Left lung (tissue), 10 donors: ENCODE results near the gene SLIT3. TPM values are rescaled to one million over a fixed set of nuclear protein-coding genes. Genes with fewer than 3 reads are reported as not detected.

Source experiments
- ATAC-seq: fragments of 200-7000 bp; cut with Tn5 transposase; one replicate; pipeline ENCODE4 v1.9.1; 2020; ENCODE audit warnings: moderate library complexity
- DNase-seq, 4 donors: peaks; one replicate each; pipeline ENCODE4 v3.0.0-alpha.2; 2013 to 2020
- H3K27ac ChIP-seq, 2 donors: fragments of 200-600 bp; sonication (generic) in 1 of 2; one replicate each; pipeline versions ENCODE4 v1.5.0 to v1.8.0; 2020 to 2021
- H3K27me3 ChIP-seq, 2 donors: fragments of 200-600 bp; sonication (generic) in 1 of 2; one replicate each; pipeline versions ENCODE4 v1.5.0 to v1.8.0; 2020 to 2021
- H3K36me3 ChIP-seq, 2 donors: fragments of 200-600 bp; sonication (generic) in 1 of 2; one replicate each; pipeline versions ENCODE4 v1.5.0 to v1.8.0; 2020 to 2021
- H3K4me1 ChIP-seq, 2 donors: fragments of 200-600 bp; one replicate each; pipeline ENCODE4 v1.8.0; 2021
- H3K4me3 ChIP-seq, 2 donors: fragments of 200-600 bp; sonication (generic) in 1 of 2; one replicate each; pipeline versions ENCODE4 v1.5.0 to v1.8.0; 2020 to 2021; ENCODE audit warnings: mild to moderate bottlenecking in 1 of 2
- H3K9me3 ChIP-seq, 2 donors: fragments of 200-600 bp; sonication (generic) in 1 of 2; one replicate each; pipeline versions ENCODE4 v1.5.0 to v1.8.0; 2020 to 2021
- CTCF ChIP-seq, 2 donors: fragments of 200-600 bp; sonication (generic) in 1 of 2; IDR thresholded peaks; one replicate each; pipeline versions ENCODE4 v1.5.0 to v1.8.0; 2021; ENCODE audit warnings: antibody characterized with exemption in 2 of 2
- intact Hi-C, 2 donors: fragments of 100-400 bp; cut with DNase I; formaldehyde crosslinking; loops; one replicate each; pipeline versions ENCODE4 v1.11.2 to v1.14.2; 2022
- polyA plus RNA-seq, 6 donors: library from polyadenylated mRNA; unstranded; fragments of 120-200 nt; gene quantifications; one replicate each; pipeline ENCODE4 v1.2.1, GENCODE V29; 2013; ENCODE audit not compliant: insufficient read length in 6 of 6
- total RNA-seq, 2 donors: library from RNA; stranded (reverse); fragmentation: NEBNext Ultra II Directional; extraction: Animal tissue kit (Norgen Biotek cat#: 25700); gene quantifications; one replicate each; pipeline ENCODE4 v1.2.1, GENCODE V29; 2021
- donor health status: DM: no; HTN: yes; CAD: no.
- donor health status: DM: no; HTN: no; CAD: no.

SLIT3 gene
- total and polyA plus RNA-seq, 8 donors = 37.6 to 77.1 (median 45.9) TPM

GRCh38 chr5:169039592-169039991 lies 261.3 kb downstream of the SLIT3 start:
- H3K36me3 ChIP-seq = no peaks in the 10 kb centered on the region
- ATAC-seq (no peak), DNase-seq (no peak)
- H3K27me3 ChIP-seq = peaks cover 0 to 4% of the 10 kb centered on the region in 2 donors
- H3K9me3 ChIP-seq = no peaks in the 10 kb centered on the region
- no peak overlapping the region for H3K4me3 ChIP-seq
- H3K4me1 ChIP-seq = no peaks in the 10 kb centered on the region
- no peak for TF ChIP-seq CTCF (IDR thresholded peaks at IDR 0.05)
- H3K27ac ChIP-seq = no peak overlapping the region
- intact Hi-C loops = no loop called here

DNA sequence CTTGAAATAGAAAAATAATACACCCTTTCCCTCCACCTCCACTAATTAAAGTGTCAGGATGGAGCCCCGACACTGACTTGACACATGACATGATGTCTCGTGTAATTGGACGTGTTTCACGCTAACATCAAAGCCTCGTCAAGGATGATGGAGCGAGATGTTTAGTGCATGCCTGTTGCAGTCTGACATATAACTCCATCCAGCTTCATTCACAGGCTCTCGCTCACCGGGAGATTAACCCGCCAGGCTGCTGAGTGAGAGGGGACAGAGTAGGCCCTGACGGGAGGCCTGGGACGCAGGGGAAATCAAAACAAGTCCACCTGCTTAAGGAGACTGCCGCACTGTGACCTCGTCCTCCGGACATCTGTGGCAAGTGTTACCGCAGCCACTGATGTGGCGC lies 263.5 kb downstream of the SLIT3 start:
- no peak for TF ChIP-seq CTCF (IDR thresholded peaks at IDR 0.05)
- intact Hi-C loops = no loop called here
- DNase-seq (peak in 1 of 4 donors; percentile 55), ATAC-seq (no peak)
- no peaks in the 10 kb centered on the region for H3K9me3 ChIP-seq
- no peaks in the 10 kb centered on the region for H3K4me1 ChIP-seq
- no peak overlapping the region for H3K27ac ChIP-seq
- no peaks in the 10 kb centered on the region for H3K36me3 ChIP-seq
- H3K4me3 ChIP-seq = no peak overlapping the region
- H3K27me3 ChIP-seq = peaks cover 0 to 4% of the 10 kb centered on the region in 2 donors

DNA sequence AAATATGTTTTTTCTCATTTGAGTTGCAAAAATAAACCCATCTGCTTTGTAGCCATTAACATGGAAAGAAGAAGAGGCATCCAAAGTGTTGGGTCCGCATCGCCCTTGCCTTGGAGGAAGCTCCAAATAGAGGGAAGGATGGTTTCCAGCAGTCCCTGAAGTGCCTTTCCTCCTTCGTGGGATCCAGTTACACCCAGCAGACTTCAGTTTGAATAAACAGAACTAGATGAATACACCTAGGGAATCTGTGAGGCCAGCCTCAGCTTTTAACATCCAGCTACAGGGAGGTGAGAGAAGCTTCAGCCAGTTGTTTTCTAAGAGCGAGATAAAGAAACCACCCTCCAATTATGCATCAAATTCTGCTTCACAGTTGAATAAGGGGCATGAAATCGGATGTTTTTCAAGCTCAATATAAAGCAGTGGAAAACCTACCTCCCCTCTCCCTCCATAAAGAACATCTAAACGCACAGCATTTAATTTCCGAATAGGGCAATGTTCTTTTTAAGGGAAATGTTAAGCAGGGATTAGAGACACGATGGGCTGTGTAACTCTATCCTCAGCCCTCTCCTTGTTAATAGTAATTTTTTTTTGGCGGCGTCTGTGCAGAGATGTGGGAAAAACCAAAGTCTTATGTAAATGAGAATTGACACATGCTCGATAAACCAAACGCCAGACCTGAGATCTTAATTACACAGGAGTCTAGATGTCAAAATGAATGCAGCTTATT lies 264.7 kb downstream of the SLIT3 start:
- ATAC-seq = no peak
- Histone ChIP-seq H3K27me3 (peaks cover 0 to 4% of the 10 kb centered on the region in 2 donors), H3K27ac (no peak overlapping the region), H3K36me3 (no peaks in the 10 kb centered on the region), H3K4me3 (no peak overlapping the region), H3K4me1 (no peaks in the 10 kb centered on the region), H3K9me3 (no peaks in the 10 kb centered on the region)
- TF ChIP-seq CTCF (IDR thresholded peaks at IDR 0.05) = no peak
- DNase-seq = no peak
- intact Hi-C loops = no loop called here

DNA sequence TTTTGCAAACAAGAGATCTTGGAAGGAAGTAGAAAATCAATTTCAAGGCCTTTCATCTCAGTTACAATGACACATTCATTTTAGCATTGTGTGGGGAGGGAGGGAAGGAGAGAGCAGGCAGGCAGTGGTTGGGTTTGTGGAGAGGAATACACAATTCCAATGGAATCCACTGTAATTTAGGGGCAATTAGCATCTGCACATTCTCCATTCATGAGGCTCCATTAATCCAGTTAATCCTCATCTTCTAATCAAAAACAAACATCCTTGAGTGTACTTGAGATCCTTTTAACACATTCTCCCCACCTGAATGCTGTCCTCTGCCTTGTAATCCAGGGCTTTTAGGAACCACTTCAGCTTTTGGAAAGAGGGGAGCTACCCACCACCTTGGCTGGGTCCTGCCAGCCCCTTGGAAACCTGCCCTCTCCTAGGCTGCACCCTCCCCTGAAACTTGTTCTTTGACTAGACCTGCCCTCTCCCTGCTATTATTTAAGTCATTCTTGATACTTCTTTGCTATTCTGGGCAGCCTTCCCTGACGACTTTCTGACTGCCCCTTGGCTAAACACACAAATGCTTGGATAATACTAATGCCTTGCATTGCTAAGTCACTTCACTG lies 271.2 kb downstream of the SLIT3 start:
- TF ChIP-seq CTCF (IDR thresholded peaks at IDR 0.05) = no peak
- H3K4me1 ChIP-seq = peaks cover 0 to 8% of the 10 kb centered on the region in 2 donors
- DNase-seq (peak in 2 of 4 donors; percentile 19 to 45), ATAC-seq (peak; percentile 76)
- H3K27me3 ChIP-seq = no peaks in the 10 kb centered on the region
- H3K4me3 ChIP-seq = no peak overlapping the region
- no peak overlapping the region for H3K27ac ChIP-seq
- H3K36me3 ChIP-seq = no peaks in the 10 kb centered on the region
- no peaks in the 10 kb centered on the region for H3K9me3 ChIP-seq
- intact Hi-C loops = no loop called here

DNA sequence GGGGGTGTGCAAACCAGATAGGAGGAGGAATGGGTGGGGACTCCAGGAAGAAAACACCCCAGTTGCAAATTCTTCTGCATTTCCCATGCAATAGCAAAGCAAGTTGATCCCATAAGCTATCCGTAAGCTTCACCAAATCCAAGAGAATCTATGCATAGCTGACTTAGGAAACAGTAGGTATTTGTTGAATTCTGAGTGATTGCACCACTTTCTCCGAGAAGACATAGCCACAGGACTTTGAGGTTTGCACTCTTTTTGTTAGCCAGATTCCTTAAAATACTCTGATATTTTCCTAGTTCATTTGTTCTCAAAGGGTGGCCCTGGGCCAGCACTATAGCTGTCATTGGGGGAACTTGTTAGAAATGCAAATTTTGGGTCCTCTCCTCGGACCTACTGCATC lies 271.9 kb downstream of the SLIT3 start:
- ATAC-seq (no peak), DNase-seq (no peak)
- TF ChIP-seq CTCF (IDR thresholded peaks at IDR 0.05) = no peak

More for the DNA sequence above, 271.9 kb downstream of the SLIT3 start:
- Histone ChIP-seq H3K36me3 (no peaks in the 10 kb centered on the region), H3K4me3 (no peak overlapping the region), H3K9me3 (no peaks in the 10 kb centered on the region), H3K4me1 (peaks cover 0 to 8% of the 10 kb centered on the region in 2 donors), H3K27me3 (no peaks in the 10 kb centered on the region), H3K27ac (no peak overlapping the region)
- intact Hi-C loops = no loop called here
